Stimulated activated CD8-positive, alpha-beta memory T cell treated with anti-CD3 and anti-CD28 coated beads, Interleukin-4, amount 100 ng/mL, for 1 hour (primary cell): ENCODE measurements around the gene COLEC11.

Experiments used
- DNase-seq, 2 donors: peaks; one replicate each; pipeline ENCODE4 v3.0.0-alpha.2; 2020; ENCODE audit warnings: low read depth in 2 of 2, low spot score in 1 of 2

COLEC11 gene

DNA sequence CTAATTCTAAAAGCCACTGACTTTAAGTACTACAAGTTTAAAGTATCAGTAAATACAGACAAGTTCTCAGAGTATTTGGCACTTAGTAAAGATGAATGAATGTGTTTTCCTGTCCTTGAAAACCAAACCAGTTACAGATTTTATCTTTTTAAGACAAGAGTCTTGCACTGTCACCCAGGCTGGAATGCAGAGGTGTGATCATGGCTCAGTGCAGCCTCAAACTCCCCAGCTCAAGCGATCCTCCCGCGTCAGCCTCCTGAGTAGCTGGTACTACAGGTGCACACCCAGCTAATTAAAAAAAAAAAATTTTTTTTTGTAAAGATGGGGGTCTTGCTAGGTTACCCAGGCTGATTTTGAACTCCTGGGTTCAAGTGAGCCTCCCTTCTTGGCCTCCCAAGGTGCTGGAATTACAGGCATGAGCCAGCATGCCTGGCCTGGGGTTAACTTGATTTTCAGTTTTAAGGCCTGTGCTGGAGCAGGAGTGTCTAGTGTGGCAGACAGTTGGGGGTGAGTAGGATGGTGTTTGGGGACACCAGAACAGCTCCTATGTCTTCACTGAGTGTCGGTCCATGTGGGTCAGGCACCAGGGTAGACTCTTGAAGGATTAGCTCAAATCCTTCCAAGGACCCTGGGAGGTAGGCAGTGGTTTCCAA, 10.2 kb upstream of the COLEC11 start:
- DNase-seq = no peak

DNA sequence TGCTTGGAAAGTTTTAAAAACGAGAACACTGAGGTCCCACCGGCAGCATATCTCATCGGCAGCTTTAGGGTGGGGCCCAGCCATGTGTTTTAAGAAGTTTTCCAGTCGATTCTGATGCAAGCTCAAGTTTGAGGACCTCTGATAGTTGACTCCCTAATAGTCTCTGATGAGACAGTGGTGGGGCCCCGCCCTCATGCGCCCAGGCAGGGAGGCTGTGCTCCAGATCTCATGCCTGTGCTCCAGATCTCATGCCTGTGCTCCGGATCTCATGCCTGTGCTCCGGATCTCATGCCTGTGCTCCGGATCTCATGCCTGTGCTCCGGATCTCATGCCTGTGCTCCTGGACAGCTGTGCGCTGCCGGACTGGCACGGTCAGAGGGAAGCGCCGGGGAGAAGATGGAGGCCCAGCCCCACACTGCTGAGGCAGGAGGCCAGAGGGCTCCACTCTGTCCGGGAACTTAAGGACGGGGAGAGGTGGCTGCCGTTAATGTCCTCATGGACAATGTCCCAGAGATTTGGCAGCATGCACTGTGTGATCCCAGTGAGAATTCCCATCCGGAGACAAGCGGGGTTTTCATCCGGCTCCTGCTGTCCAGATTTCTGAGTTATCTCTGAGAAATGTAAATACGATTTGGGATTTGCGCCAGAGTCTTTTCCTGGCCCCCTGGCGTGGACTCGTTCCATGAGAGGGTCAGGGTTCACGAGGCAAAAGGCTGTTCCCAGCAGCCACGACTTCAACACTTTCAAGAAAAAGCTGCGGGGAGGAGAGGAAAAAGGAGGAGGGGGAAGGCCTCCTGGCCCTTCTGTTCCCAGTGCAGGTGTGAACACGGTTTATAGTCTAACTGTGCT, 9.4 kb upstream of the COLEC11 start:
- no peak for DNase-seq

DNA sequence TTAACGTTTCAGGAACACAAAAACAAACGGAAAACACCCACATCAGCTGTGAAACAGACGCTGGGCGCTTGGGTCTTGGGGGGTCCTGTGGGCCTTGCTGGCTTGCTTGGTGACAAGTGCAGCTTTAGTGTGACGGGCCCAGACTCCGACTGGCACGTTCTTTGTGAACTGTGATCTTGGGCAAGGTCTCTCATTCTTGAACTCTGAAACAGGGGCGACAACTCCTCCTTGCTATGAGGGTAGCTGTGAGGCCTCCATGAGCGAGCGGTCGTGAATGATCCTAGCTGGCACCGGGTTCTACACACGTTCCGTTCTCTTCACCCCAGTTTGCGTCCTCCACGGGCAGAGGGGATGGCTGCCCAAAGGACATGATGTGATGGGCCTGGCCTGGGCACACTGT, 8.7 kb upstream of the COLEC11 start:
- DNase-seq = no peak

DNA sequence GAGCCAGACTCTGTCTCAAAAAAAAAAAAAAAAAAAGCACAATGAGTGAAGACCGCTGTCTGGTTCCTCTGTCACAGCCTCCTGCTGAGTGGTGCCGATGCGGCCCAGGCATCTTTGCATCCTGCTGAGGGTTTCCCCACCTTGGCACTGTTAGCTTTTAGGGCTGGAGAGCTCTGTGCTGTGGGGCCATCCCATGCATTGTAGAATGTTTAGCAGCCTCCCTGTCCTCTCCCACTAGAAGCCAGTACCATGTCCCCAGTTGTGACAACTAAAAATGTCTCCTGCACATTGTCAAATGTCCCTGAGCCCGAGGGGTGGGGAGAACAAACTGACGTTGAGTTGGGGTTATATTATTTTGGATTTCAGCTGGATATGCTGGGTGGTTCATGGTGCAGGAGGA, 7.9 kb upstream of the COLEC11 start:
- DNase-seq = no peak

DNA sequence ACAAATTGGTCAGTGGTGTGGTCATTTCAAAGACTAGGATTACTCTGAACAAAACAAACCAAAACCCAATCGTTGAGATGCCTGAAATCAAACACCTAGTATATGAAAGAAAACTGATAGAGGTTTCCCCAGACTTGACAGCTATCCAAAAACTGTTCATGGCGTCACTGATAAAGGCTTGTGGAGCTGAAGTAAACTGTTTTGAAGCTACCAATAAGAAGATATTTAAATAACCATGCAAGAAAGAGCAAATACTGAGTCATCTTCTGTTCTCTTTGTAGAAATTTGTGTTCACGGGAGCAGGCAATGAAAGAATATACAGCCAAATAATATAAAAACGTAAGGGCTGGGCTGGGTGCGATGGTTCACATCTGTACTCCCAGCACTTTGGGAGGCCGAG, 7.5 kb upstream of the COLEC11 start:
- no peak for DNase-seq

DNA sequence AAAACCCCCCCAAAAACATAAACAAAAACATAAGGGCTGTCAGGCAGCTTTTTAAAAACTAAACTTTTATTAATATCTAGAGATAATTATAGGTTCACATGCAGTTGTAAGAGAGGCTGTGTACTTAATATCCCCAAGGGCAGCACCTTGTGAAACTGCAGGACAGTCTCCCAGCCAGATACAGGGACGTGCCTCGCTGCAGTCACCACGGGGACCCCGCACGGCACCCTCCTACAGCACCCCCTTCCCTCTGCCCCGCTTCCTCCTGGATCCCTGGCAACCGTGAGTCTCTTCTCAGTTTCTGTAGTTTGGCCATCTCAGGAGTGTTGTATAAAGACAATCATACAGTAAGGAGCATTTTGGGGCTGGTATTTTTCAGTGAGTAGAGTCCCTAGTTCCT, 6.8 kb upstream of the COLEC11 start:
- DNase-seq = no peak

DNA sequence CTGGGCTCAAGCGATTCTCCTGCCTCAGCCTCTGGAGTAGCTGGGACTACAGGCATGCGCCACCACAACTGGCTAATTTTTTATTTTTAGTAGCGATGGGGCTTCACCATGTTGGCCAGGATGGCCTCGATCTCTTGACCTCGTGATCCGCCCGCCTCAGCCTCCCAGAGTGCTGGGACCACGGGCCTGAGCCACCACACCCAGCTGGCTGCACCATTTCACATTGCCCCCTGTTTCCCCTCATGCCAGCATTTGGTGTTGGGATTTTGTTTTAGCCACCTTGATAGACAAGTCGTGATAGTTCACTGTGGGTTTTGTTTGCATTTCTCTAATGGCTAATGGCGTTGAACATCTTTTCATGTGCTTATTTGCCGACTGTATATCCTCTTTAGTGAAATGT, 5.8 kb upstream of the COLEC11 start:
- no peak for DNase-seq

DNA sequence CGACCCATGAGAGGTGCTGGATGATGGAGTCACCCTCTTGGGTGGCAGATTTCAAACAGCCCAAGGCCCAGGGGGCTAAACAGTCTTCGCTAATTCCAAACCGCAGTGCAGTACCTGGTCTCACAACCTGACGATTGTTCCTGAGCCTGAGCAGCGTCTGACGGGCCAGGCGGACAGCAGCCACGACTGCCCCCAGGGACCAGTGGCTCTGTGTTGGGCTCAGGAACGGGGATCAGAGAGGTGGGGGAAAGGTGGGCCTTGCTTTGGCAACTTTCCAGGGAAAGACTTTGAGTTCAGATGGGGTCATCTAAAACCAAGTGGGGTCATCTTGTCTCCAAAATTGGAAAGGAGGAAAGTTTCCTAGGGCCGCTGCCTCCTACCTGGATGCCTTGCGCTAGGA, 492 bp downstream of the COLEC11 start:
- DNase-seq = no peak

DNA sequence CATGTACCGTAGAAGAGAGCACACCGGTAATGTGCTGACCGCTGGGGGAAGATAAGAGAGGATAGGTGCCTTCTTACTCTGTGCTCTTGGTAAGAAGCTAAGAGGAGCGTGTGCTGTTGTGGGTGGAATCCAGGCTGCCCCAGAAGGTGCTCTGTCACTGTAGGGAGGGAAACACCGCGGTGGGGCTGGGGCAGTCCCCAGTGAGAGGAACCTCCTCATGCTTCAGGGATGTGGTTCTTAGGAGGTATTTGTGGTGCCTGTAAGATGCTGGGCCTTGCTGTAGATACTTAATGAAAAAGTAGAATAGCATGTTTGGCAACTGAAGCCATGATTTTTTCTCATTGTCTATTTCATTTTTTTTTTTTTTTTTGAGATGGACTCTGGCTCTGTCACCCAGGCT, 1.1 kb downstream of the COLEC11 start:
- no peak for DNase-seq

DNA sequence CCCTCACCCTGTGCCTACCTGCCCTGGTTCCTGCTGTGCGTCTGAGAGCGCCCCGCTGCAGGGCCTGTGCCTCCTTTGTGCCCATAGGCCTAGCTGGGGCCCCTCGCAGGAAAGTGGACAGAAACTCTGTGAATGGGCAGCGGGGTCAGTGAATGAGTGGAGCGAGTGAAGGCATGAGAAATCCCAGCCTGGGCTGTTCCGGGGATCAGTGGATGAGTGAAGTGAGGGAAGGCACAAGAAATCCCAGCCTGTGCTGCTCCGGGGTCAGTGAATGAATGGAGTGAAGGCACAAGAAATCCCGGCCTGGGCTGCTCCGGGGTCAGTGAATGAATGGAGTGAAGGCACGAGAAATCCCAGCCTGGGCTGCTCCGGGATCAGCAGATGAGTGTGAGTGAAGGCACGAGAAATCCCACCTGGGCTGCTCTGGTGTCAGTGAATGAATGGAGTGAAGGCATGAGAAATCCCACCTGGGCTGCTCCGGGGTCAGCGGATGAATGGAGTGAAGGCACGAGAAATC, 2.0 kb downstream of the COLEC11 start:
- no peak for DNase-seq

DNA sequence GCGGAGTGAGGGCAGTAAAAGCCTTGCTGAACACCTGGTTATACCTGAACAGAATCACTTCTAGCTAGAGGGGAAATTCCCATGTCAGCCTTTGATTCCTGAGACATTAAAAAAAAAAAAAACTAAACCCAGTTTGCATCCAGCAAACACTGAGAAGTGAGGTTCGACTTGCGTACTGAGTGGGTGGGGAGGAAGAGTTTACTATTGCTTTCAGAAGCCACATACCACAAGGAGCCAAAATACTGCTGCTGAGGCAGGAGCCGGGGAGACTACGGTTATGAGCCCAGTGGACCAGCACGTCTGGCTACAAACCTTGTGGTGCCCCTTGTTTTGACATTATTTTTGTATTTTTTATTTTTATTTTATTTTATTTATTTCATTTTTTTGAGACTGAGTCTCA, 2.7 kb downstream of the COLEC11 start:
- DNase-seq = no peak

DNA sequence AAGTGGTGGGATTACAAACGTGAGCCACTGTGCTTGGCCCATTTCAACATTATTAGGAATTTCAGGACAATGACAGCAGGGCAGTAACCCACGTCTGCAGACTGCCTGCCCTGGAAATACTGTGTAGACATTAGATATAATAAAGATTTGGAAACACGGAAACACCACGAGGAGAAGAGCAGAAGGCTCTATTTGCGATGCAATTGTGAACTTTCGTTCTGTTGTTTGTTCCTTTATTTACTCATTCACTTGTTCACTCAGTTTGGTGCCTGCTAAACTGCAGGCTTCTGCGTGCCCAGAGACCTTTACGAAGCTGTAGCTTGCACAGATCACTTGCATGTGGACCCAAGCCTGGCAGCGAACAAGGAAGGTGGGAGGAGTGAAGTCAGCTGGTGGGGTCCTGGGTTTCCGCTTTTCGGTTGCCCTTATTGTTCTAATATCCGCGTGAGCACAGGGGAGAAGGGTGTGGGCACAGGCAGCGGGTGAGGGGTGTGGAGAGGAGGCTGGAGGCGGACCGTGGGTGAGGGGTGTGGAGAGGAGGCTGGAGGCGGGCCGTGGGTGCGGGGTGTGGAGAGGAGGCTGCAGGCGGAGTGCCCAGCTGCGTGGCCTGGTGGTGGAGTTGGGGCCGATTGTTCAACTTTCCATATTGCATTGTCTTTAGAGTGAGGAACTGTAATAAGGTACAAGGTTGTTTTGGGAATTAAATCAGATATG, 3.4 kb downstream of the COLEC11 start:
- DNase-seq = no peak

DNA sequence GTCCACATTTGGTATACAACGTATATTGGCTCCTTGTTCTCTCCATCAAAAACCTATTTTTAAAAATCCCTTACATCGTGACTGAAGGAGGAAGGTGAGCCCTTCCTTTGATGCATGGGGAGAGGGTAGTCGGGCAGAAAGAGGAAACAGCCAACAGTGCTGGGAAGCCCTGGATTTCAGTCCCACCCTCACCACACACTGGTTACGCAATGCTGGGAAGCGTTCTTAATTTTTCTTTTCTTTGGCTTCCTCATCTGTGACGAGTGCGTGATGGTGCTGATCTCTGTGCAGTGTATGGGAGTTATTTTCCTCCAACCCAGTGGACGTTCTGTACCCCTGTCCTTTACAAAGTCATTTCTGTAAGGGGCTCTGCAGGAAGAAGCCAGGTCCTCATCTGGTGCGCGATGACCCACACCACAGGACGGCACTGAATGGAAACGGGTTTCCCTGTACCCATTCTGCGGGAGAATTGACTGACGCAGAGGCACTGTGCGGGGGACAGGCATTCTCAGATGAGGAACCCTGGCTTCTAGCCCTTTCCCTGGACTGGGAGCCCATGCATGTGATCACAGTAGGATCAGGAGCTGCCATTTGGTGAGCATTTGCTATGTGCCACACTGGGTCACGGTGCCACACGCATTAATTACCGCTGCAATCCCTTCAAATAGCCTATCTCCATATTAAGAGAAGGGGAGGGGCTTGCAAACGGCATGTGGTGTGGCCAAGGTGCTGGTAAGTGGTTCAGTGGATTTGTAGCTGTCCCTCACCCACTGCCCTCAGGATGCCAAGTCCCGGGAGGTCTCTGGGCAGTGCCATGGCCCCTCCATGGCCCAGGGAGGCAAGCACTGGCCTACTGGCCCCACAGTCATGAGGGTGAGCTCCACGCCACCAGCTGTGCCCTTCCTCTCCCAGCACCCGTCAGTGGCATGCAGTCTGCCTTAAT, 4.3 kb downstream of the COLEC11 start:
- DNase-seq = no peak

DNA sequence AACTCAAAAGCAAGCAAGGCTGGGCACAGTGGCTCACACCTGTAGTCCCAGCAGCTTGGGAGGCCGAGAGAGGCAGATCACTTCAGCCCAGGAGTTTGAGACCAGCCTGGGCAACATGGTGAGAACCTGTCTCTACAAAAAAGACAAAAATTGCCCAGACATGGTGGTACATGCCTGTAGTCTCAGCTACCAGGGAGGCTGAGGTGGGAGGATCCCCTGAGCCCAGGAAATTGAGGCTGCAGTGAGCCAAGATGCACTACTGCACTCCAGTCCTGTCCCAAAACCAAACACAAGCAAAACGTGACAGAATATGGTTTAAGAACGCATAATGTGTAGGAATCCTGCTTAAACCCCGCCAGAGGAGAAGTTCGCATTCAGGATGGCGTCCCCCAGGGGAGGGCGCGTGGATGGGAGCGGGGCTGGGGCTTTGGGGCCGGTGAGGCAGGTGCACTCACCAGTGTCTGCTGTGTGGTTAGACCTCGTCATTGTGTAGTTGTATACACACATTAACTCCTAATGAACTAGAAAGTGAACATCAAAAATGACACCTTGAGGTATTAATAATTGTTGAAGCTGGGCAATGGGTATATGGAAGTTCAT, 5.4 kb downstream of the COLEC11 start:
- DNase-seq = no peak

DNA sequence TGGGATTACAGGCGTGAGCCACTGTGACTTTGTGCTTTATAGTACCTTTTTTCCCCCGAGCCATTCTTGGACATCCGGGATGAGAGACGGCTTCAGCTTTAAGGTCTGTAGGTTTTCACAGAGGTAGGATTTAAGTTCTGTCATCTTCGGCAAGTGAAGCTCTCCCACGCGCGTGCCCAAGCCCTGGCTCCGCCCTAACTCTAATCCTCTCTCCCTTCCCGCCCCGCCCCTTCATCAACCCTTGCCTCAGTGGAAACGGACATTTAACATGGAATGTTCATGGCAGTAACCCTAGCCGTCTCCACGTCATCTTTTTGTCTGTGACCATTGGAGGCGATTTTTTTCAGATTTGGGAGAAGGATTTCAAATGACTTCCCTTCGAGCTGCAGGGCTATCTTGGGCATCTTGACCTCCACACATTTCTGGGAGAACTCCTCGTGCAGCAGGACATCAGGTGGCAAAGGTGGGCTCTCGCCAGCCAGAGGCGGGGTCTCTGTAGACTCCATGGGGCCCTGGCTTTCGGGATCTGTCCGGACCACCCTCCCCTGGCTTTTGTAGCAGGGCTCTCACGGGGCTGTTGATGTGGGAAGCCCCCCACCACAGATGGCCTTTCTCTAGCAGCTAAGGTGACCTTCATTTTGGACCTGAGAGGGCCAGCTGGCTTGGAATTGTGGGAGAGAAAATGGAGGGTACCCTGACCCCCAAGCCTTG, 6.8 kb downstream of the COLEC11 start:
- no peak for DNase-seq

DNA sequence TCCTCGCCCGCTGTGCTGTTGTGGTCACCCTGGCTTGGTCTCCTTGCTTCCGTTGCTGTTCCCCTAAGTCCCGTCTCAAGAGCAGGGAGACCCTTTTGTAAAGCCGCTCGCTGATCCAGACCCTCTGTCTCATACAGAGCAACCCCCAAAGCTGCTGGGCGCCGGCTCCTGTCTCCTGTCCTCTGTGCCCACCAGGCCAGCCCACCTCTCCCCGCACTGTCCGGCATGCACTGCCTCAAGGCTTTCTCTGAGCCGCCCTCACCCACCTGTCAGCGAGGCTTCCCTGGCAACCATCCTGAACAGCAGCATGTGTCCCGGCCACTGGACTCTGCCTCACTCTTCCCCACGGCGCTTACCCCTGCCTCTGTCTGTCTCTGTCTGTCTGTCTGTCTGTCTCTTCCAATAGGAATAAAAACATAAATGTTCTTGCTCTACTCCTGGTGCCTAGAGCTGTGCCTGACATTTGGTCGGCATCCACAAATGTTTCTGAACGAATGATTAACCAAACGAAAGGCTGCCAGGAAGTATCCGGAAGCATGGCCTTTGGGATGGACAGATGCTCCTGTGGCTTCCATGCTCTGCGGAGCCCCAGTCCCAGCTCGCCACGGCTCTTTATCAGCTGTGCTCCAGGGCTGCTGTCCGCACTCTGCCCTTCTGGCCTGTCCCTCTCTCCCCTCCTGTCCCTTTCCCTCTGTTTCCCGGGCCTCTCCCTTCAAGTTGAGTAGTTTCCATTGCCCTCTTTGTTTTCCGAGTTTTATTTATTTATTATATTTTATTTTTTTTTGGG, 7.8 kb downstream of the COLEC11 start:
- no peak for DNase-seq

DNA sequence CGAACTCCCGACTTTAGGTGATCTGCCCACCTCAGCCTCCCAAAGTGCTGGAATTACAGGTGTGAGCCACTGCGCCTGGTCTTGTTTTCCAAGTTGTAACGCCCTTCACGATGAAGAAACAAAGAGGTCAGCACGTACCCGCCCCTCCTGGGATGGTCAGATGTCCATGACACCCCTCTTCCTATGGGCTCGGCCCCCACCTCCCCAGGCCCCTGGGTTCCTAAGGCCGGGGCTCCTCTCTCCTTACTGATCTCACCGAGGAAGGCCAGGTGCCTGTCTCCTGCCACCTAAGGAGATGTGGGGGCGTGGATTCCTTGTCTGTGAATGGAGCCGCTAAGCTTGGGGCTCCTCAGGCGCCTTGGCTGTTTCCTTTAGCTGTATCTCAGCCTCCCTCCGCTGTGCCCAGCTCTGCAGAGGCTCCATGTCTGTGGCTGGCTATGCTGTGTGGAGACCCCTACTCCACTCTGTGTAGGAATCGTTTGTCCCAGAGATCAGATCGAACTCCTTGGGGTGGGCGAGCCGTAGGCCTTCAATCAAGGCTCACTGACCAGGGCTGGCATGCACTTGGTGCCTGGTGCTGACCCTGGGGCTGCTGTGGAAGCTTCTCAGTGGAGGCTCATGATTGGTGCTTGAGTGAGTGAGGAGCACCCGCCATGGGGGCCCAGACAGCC, 8.8 kb downstream of the COLEC11 start:
- DNase-seq = no peak

DNA sequence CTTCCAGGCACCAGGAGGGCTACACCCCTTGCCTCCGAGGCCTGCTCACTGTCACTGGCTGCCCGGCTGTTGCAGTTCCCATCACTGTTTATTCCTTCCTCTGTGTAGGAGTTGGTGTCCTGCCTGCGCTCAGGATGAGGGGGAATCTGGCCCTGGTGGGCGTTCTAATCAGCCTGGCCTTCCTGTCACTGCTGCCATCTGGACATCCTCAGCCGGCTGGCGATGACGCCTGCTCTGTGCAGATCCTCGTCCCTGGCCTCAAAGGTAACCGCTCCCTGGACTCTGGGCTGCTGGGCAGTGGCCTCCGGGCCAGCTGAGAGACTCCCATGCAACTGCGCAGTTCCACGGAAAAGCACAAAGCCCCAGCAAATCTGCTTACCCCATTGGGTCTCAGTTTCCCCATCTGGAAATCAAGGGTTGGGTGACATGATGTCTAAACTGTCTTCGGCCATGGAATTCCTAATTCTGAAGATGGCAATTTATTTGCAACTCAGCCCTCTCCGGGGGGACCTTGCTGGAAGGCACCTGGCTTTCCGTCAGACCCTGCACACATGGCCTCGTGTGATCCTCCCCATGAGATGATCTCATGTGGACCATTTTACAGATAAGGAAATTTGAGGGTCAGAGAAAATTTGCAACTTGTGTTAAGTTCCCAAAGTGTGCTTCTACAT, 9.4 kb downstream of the COLEC11 start:
- no peak for DNase-seq
